ENCODE results near the gene IGFL3.

The IGFL3 gene

DNA sequence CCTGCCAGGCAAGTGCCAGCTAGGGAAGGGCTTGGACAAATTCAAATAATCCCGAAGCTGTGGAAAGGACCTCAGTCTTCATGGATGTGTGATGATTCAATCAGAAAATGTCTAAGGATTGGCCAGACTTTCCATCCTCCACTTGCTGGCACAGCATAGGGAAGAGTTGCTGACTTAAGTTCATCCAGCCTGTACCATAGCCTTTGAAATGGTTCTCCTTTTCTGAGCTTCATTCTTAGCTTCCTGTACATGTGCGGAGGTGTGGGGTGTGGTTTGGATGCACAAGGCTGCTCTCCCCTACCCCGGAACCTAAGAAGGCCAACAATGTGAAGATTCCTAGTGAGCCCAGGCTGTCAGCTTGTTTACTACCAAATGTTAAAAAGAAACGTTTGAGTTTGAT, 959 bp upstream of the IGFL3 start:
- DNase-seq, result no peak
- H3K4me1 ChIP-seq (ENCODE audit: low read length), result no peaks in the 10 kb centered on the region
- H3K4me3 ChIP-seq (ENCODE audit: low read length), result no peak overlapping the region
- H3K27ac ChIP-seq (ENCODE audit: low read length), result no peak overlapping the region
- H3K9me3 ChIP-seq (replicated peaks; ENCODE audit: insufficient read depth, low read length), result no peaks in the 10 kb centered on the region
- no peaks in the 10 kb centered on the region for H3K9me2 ChIP-seq (replicated peaks; ENCODE audit: insufficient read depth, low read length)
- no peaks in the 10 kb centered on the region for H3K36me3 ChIP-seq (replicated peaks; ENCODE audit: insufficient read depth, low read length)
- peaks cover 69% of the 10 kb centered on the region for H3K27me3 ChIP-seq (replicated peaks; ENCODE audit: insufficient read depth, low read length)
- H3K9ac ChIP-seq (ENCODE audit: low read length), result no peak overlapping the region
- H3F3A ChIP-seq (ENCODE audit: insufficient read depth, low read length), result no peaks in the 10 kb centered on the region
- TF ChIP-seq EZH2 (optimal IDR thresholded peaks at IDR 0.05; ENCODE audit: low read depth, low read length) (no peak), EZH2phosphoT487 (IDR thresholded peaks at IDR 0.05; ENCODE audit: low read length) (no peak)
- TF ChIP-seq, protein P1, sequence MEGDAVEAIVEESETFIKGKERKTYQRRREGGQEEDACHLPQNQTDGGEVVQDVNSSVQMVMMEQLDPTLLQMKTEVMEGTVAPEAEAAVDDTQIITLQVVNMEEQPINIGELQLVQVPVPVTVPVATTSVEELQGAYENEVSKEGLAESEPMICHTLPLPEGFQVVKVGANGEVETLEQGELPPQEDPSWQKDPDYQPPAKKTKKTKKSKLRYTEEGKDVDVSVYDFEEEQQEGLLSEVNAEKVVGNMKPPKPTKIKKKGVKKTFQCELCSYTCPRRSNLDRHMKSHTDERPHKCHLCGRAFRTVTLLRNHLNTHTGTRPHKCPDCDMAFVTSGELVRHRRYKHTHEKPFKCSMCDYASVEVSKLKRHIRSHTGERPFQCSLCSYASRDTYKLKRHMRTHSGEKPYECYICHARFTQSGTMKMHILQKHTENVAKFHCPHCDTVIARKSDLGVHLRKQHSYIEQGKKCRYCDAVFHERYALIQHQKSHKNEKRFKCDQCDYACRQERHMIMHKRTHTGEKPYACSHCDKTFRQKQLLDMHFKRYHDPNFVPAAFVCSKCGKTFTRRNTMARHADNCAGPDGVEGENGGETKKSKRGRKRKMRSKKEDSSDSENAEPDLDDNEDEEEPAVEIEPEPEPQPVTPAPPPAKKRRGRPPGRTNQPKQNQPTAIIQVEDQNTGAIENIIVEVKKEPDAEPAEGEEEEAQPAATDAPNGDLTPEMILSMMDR (IDR thresholded peaks at IDR 0.05; ENCODE audit: low read length), result no peak
- no peak overlapping the region for H3K4me2 ChIP-seq (ENCODE audit: low read depth, low read length)
- H4K20me1 ChIP-seq (ENCODE audit: insufficient read depth, low read length), result no peaks in the 10 kb centered on the region
- H3K79me2 ChIP-seq (ENCODE audit: low read length), result no peaks in the 10 kb centered on the region
- H2AFZ ChIP-seq (ENCODE audit: low read length), result no peak overlapping the region

DNA sequence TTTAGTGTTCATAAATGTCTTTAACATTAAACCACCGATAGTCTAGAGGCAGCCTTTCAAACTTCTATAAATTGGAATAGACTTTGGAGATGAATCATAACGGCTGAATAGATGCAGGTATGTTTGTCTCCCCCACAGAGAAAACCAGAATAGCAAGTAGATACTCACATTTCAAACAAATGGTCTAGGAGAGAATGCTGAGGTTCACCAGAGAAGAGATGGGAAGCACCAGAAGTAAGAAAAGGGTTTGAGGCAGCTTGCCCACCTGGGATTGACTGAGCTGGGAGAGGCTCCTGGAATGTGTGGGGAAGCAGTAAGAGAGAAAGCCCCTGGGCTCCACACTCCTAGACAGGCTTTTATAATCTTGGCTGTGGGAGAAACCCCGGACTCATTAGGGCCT, 6.4 kb downstream of the IGFL3 start:
- H2AFZ ChIP-seq (ENCODE audit: low read length), result no peak overlapping the region
- peaks cover 42% of the 10 kb centered on the region; the same call in 1 of the 2 replicates for H3K27me3 ChIP-seq (replicated peaks; ENCODE audit: insufficient read depth, low read length)
- no peak overlapping the region for H3K9ac ChIP-seq (ENCODE audit: low read length)
- TF ChIP-seq EZH2 (optimal IDR thresholded peaks at IDR 0.05; ENCODE audit: low read depth, low read length) (no peak), EZH2phosphoT487 (IDR thresholded peaks at IDR 0.05; ENCODE audit: low read length) (no peak)
- TF ChIP-seq, protein P1 (IDR thresholded peaks at IDR 0.05; ENCODE audit: low read length), result no peak
- DNase-seq, result no peak
- H3K27ac ChIP-seq (ENCODE audit: low read length), result no peak overlapping the region
- no peak overlapping the region for H3K4me3 ChIP-seq (ENCODE audit: low read length)
- no peaks in the 10 kb centered on the region for H3K4me1 ChIP-seq (ENCODE audit: low read length)
- H3K4me2 ChIP-seq (ENCODE audit: low read depth, low read length), result no peak overlapping the region
- H3K9me3 ChIP-seq (replicated peaks; ENCODE audit: insufficient read depth, low read length), result no peaks in the 10 kb centered on the region
- H3K79me2 ChIP-seq (ENCODE audit: low read length), result no peaks in the 10 kb centered on the region
- no peaks in the 10 kb centered on the region for H3K9me2 ChIP-seq (replicated peaks; ENCODE audit: insufficient read depth, low read length)
- no peaks in the 10 kb centered on the region for H3K36me3 ChIP-seq (replicated peaks; ENCODE audit: insufficient read depth, low read length)
- H3F3A ChIP-seq (ENCODE audit: insufficient read depth, low read length), result no peaks in the 10 kb centered on the region
- H4K20me1 ChIP-seq (ENCODE audit: insufficient read depth, low read length), result no peaks in the 10 kb centered on the region

DNA sequence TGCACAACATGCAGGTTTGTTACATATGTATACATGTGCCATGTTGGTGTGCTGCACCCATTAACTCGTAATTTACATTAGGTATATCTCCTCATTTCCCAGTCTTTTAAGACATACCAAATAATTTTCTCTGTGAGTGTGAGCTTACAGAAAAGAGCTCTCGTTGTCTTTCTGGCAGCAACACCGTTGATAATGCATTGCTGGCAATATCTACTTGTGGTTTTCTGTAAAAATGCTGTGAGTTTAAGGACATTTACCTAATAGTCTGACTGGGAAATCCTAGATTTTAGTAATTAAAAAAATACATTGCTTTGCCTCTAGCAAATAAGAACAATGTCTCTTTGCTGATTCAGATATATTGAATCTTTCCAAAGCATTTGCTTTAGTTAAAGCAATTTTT, 8.4 kb downstream of the IGFL3 start:
- Histone ChIP-seq H3K4me3 (ENCODE audit: low read length) (no peak overlapping the region), H3K27me3 (replicated peaks; ENCODE audit: insufficient read depth, low read length) (peaks cover 53% of the 10 kb centered on the region), H3K36me3 (replicated peaks; ENCODE audit: insufficient read depth, low read length) (no peaks in the 10 kb centered on the region), H3K9ac (ENCODE audit: low read length) (no peak overlapping the region), H3K9me3 (replicated peaks; ENCODE audit: insufficient read depth, low read length) (no peaks in the 10 kb centered on the region), H3K79me2 (ENCODE audit: low read length) (no peaks in the 10 kb centered on the region), H4K20me1 (ENCODE audit: insufficient read depth, low read length) (no peaks in the 10 kb centered on the region), H3K4me1 (ENCODE audit: low read length) (no peaks in the 10 kb centered on the region), H3F3A (ENCODE audit: insufficient read depth, low read length) (no peaks in the 10 kb centered on the region), H3K27ac (ENCODE audit: low read length) (no peak overlapping the region), H3K9me2 (replicated peaks; ENCODE audit: insufficient read depth, low read length) (no peaks in the 10 kb centered on the region), H3K4me2 (ENCODE audit: low read depth, low read length) (no peak overlapping the region), H2AFZ (ENCODE audit: low read length) (no peak overlapping the region)
- TF ChIP-seq, protein P1 (IDR thresholded peaks at IDR 0.05; ENCODE audit: low read length), result no peak
- TF ChIP-seq EZH2phosphoT487 (IDR thresholded peaks at IDR 0.05; ENCODE audit: low read length) (no peak), EZH2 (optimal IDR thresholded peaks at IDR 0.05; ENCODE audit: low read depth, low read length) (no peak)
- no peak for DNase-seq

Data from MM.1S (cell line).